D341Med (cell line): Measurements from ENCODE around the gene HEATR9.
"Not testable (repeated sequence)": the region's sequence is repeated elsewhere in the genome, so short reads cannot be mapped to it uniquely, and the experiment has no call there.

ENCODE experiments used
- DNase-seq: peaks from one replicate; pipeline ENCODE4 v3.0.0; 2012; ENCODE audit warnings: low spot score

Gene HEATR9, protein sequence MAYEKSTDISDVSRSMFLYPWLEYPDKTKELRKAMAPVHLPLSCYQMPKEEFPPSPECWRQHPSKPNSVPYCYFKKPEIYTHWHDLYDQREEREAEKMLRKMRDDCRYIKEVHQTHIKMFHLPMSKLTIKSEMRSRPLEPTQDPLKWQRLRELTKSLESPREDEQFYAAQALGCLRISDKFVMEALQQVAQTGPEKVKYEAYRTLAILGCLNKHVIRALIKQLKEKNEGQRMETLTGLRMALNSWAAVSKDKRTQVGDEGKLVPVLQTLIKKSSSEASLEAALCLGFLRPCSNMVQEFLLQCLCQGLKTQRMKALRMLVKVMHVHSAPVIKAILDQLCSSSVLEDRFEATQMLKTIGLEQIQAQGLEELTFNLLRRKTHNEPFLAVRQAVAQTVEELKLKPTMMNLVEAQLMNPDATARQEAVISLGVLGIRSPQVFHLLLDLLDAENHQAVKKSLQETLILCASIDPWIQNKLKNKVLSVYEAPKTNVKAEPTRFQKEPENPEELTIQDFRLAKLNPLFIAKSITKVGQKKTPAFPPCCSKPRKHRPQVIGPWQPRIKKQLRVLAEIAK

DNA sequence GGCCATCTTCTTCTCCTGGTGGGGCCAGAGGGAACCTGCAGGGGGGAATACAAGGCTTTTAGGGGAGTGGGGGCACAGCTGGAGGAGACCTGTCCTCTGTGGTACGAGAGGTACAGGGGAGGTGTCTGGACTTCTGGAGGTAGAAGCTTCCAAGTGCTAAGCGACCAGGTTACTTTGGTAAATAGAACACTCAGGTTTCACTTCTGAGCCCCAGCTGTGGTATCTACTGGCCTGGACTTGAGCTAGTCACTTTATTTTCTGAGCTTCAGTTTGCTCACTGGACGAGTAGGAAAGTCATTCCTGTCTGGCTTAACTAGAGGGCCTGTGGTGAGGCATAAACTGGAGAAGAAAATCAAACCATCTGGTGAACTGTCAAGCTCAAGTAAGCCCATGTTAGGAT, at the start of gene HEATR9:
Gene HEATR9 (minus strand): TSS at position 155 of the 400 bp plus-strand sequence. CDS start 149 bp downstream, at position 6.
- no peak for DNase-seq

DNA sequence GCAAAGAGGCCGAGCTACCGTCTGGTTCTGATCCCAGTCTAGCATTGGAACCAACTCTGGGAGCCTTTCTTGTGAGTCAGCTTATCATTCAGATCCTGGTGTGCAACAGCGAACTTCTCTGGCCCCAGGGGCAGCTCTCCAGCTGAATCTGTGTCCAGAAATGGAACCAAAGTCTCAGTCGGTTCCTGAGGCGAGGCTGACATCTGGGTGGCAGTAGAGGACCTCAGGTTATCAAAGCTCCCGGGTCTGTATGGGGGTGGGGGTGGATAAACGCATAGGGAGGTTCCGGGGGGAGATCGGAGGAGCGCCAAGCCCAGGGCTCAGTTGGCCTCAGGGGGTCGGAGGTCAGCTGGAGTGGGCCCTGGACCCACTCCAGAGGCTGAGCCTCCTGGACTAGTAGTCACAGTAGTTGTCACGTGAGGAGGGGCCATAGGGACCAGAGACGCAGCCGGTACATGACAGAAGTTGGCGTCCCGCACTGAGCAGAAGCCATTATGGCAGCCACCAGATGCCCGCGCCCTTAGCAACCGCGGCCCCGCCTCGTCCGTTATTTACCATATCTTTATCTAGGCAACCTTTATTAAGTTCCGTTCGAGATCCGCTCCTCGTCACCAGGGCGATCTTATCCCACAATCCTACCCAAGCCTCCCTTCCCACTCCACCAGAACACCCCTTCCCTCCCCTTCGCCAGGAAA, 49.0 kb upstream of the HEATR9 start:
- no peak for DNase-seq

DNA sequence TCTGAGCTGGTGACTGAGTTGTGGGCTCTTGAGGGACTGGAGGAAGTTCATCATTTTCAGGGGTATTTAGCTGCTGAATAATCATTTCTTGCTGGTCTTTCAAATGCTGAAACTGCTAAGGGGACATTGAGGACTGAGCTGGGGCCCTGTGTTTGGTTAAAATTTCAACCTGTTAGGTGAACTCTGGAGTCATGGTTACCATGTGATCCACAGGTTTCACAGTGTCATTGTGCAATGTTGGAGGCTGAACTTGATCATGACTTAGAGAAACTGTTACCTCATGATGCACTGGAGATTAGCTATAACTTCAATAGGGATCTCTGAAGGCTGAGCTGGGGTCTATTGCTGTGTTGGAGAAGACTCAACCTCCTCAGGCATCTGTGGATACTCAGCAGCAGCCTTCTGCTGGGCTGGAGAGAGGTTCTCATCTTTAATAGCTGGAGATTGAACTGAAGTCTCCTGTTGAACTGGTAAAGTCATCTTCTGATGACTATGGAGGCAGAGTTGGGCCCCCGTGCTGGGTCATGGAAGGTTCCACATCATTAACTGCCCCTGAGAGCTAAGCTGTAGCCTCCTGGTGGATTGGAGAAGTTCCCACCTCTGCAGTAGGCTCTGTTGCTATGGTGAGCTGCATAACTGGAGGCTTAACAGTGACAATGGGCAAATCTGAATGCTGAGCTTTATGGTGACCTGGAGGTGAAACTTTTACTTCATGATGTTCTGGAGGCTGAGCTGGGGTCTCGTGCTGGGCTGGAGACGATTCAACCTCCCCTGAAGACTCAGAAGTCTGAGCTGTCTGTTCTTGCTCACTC, 46.7 kb upstream of the HEATR9 start:
- DNase-seq: no peak

DNA sequence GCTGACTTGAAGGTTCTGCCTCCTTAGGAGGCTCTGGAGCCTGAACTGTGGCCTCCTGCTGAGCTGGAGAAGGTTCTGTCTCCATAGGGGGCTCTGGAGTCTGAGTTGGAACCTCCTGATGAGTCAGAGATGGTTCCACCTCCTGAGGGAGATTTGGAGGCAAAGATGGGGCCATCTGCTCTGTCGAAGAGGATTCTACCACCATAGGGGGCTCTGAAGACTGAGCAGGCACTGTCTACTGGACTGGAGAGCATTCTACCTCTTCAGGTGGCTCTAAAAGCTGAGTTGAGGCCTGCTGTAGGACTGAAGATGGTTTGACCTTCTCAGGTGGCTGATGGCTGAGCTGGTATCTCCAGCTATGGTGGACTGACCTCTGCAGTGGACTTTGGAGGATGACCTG, 45.7 kb upstream of the HEATR9 start:
- DNase-seq: no peak

DNA sequence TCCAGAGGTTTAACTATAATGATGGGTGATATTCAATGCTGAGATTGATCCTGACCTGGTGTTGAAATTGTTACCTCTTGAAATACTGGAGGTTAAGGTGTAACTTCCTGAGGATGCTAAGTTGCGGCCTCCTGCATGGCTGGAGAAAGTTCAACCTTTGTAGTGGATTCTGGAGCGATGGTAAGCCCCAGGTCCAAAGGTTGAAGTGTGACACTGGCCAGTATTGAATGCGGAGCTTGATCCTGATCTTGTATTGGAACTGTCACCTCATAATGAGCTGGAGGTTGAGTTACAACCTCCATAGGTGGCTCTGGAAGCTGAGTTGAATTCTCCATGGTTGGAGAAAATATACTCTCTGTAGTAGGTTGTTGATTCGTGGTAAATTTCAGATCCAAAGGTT, 44.9 kb upstream of the HEATR9 start:
- DNase-seq: no peak

DNA sequence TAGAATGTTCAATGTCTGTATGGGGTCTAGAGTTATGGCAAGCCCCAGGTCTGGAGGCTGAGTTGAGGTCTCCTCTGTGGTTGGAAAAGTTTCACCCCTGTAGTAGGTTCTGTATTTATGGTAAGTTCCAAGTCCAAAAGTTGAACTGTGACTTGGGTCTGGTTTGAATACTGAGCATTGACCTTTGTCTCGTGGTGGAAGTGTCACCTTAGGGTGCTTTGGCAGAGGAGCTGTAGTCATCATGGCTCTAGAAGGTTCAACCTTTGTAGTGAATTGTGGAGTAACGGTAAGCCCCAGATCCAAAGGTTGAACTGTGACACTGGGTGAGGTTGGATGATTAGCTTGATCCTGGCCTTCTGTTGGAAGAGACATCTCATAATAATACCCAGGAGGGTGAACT, 44.3 kb upstream of the HEATR9 start:
- DNase-seq: no peak

DNA sequence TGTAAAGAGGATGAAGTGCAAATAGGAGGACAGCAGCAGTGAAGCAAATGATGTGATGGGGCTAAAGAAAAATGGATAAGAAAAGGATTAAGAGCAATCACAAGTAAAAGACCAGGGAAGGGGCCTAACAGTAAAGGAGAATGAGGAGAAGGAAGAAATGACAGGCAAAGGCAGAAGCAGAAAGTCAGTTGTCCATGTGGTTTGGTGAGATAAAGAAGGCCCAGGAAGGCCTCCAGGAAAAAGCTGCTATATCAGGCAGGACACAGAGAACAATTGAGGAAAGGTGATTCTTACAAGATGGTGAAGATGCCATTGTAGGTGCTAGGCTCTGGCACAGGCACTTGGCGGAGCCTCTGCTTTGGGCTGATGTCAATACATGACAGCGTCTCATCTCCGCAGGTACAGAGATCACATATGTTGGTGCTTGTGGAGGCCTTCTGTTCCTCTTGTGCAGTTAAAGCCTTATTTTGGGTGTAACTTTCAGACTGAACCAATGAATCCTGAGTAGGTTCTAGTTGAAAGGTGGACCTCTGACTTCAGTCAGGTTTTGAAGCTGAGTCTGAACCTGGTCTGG, 43.7 kb upstream of the HEATR9 start:
- DNase-seq: no peak

DNA sequence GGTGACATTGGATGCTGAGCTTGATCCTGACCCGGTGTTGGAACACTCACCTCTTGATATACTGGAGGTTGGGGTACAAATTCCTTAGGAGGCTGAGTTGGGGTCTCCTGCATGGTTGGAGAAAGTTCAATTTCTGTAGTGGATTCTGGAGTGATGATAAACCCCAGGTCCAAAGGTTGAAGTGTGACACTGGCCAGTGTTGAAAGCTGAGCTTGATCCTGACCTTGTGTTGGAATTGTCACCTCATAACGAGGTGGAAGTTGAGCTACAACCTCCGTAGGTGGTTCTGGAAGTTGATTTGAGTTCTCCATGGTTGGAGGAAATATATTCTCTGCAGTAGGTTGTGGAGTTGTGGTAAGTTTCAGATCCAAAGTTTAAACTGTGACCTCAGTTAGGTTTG, 40.7 kb upstream of the HEATR9 start:
- no peak for DNase-seq

DNA sequence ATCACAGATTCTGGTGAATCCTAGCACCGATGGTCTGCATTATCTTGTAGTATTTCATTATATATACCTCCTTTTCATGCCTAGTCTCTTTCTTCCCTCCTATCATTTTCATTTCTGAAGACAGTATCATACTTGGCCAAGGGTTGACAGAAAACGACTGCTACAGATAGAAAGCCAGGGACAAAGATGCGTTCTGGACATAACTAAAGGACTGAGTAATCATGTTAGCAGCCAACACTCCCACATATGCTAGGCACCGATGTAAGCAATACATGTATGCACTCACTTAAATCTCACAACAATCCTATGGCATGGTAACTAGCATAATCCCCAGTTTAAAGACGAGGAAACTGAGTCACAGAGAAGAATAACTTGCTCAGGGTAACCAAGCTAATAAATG, 39.0 kb upstream of the HEATR9 start:
- no peak for DNase-seq

DNA sequence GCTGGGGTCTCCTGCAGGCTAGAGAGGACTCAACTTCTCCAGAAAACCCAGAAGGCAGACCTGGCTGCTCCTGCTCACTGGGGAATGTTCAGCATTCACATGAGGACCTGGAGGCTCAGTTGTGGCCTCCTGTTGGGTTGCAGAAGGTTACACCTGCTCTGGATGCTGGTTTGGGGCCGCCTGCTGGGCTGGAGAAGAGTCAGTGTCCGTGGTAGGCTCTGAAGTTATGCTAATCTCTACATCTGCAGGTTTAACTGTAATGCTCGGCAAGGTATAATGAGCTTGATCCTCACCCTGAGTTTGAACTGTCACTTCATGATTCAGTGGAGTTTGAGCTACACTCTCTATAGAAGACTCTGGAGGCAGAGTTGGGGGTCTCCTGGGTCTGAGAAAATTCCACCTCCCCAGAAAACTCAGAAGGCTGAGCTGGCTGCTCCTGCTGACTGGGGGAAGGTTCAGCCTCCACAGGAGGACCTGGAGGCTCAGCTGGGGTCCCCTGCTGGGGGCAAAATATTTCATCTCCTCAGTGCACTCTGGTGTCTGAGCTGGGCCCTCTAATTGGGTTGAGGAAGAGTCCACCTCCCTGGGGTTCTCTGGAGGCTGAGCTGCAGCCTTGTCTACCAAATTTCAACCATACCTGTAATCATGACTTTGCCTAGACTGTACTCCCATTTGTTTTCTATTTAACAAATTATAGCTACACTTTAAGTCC, 38.4 kb upstream of the HEATR9 start:
- no peak for DNase-seq

DNA sequence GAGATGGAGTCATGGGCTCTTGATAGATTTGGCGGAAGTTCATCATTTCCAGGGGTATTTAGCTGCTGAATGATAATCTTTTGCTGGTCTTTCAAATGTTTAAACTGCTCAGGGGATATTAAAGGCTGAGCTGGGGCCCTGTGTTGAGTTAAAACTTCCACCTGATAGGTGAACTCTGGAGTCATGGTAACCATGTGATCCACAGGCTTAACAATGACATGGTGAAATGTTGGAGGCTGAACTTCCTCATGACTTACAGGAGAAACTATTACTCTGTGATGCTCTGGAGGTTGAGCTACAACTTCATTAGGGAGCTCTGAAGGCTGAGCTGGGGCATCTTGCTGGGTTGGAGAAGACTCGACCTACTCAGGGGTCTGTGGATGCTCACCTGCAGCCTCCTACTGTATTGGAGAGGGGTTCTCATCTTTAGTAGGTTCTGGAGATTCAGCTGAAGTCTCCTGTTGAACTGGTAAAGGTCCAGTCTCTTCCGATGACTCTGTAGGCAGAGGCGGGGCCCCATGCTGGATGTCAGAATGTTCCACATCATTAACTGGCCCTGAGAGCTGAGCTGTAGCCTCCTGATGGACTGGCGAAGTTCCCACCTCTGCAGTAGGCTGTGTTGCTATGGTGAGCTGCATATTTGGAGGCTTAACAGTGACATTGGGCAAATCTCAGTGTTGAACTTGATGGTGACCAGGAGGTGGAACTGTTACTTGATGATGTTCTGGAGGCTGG, 37.7 kb upstream of the HEATR9 start:
- no peak for DNase-seq

DNA sequence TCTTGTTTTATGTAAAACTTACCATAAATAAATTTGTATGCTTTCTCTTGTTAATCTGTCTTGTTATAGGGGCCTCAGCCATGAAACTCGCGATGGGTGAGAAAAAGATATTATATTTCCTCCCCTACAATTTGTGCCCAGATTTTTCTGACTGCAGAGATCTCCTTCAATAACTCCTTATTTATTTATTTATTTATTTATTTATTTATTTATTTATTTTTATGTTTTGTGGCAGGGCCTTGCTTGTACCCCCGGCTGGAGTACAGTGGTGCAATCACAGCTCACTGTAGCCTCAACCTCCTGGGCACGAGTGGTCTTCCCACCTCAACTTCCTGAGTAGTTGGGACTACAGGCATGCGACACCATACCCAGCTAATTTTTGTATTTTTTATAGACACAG, 34.8 kb upstream of the HEATR9 start:
- no peak for DNase-seq

DNA sequence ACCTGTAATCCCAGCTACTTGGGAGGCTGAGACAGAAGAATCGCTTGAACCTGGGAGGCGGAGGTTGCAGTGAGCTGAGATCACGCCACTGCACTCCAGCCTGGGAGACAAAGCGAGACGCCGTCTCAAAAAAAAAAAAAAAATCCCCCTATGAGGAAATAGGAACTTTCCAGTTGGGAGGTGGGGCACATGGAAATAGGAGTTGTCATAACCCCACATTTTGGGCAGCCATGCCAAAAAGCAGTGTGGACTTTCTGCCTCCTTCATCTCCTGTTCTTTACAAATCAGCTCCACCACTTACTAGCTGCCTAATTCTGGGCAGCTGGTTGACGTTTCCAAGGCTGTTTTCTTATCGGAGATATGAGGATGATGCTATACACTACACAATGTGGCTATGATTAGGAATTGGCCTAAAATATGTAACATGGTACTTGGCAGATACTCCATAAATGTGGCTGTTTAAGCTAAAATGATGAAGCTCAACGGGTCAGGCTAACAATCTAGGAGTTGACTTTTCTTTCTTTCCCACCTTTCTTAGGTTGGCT, 33.0 kb upstream of the HEATR9 start:
- no peak for DNase-seq

DNA sequence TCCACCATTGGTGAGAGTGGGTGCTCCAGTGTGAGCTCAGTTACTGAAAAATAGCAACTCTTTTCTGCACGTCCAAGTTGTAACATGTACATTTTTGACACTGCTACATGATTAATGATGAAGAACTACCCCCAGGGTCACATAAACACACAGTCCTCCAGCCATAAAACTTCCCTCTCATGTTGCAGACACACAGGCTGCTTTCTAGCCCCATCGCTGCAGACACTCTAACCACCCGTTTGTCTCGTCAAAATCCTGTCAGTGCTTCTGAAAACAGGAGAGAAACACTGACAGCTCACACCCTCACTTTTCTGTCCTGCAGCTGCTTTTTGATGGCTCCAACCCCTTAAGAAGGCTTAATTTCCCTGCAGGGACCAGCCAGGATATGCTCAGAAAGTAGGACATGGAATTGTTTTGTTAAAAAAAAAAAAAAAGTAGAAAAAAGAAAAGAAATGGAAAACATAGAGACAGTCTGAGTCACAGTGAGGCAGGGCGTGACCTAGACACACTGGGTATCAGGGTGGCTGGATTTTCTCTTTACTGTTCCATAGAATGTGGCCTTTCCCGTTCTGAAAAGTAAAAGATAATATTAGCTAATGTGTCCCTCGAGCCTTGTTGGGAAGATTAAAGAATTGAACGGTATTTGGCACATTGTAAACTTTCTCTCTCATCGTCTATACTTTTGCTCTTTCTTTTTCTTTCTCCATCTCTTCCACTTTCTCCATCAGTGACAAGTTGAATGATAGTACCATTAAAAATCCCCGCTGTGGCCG, 32.2 kb upstream of the HEATR9 start:
- DNase-seq: no peak

DNA sequence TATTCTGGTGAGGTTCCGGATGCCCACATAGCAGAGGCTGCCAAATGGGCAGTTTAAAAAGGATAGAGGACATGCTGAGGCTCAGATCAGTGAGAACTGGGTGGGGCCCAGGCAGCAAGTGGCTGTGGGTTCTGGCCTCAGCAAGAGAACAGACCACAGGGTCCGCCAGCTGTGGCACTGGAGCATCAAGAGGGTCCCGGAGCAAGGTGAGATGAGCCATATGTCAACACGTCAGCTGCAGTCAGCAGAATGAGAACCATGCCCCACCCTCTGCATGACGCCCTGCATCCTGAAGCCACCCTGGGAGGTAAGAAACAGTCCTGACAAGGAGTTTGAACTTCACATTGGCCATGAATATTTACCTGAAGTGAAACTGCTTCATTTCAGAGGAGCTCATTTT, 31.6 kb upstream of the HEATR9 start:
- DNase-seq: no peak

DNA sequence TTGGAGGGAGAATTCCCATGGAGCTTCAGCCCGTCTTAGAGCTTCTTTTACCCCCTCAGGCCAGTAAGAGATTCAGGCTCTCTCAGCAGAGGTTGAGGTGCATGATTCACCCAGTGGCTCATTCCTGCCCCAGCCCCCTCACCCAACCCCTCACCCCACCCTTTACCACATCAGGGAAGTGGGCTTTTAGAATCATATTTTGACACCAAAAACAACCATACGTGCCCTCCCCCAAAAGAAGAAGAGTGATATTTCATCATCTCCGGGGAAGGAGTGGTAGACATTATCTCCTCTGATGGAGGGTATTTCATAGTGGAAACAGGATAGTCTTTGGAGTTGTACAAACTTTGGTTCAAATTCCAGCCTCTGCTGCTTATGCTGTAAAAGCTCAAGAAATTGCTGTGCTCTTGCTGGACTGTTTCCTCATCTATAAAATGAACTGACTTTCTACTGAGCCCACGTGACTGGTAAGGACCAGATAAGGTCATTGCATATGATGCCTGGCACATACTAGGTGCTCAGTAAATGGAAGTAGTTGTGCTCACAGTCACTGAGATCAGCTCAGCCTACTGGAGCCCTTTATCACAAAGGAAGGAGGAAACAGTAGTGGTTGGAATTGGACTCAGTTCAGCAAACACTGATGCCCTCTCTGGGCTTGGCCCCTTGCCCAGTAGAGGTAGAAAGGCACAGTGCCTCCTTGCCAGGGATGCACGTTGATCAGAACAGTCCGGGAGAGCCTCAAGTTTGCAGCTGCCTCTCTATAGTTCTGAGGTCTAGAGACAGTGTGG, 29.8 kb upstream of the HEATR9 start:
- no peak for DNase-seq

DNA sequence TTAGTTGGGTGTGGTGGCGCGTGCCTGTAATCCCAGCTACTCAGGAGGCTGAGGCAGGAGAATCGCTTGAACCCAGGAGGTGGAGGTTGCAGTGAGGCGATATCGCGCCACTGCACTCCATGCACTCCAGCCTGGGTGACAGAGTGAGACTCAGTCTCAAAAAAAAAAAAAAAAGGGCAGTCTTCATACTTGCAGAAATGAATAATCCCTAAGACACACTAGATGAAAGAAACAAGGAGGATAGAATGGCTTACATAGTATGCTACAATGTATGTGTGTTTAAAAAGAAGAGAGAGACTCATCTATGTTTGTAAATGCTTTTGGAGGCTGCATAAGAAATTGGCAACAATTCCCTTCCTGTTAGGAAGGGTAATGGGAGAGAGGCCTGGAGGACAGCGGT, 29.1 kb upstream of the HEATR9 start:
- DNase-seq: not testable (repeated sequence)

DNA sequence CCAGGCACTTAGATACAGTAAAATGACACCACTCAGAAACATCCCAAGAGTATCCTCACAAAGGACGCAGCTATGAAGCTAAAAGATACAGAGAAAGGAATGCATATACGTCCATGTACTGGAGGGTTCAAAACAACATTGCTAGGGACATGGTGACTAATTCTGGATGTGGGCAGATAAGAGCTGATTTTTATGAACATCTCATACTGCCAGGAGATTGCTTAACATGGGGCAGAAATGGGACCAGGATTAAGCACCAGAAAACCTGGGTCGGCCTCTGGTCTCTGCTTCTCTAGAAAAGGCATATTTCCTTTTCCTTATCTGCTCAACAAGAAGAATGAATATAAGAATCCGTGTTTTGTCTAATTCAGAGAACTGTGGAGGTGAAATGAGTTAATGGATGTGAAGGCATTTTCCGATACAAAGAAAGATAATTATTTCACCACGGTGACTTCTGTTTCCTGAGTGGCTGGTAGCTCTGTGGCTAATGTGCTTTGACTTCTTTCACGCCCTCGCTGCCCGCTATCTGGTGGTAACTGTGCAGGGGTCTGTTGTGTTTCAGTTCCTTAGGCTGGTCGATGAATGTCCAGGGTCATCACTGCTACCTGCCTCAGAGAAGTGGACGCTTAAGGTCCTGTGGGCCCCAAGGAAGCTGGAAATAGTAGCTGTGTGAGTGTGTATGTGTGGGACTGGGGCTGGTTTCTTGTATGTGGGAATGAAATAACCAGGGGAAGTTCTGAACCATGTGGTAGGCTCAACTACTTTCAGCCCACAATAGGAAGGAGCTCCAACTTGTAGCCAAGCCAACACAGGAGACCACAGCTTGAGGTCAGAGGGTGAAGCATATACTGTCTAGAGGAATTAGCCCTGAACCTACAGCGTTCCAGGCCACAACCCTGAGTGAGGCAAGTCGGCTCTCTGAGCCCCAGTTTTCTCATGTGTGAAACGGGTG, 27.2 kb upstream of the HEATR9 start:
- DNase-seq: no peak
